GM23338 (cell line): ENCODE measurements around the gene CES5A. TPM values are rescaled to one million over a fixed set of nuclear protein-coding genes. Genes with fewer than 3 reads are reported as not detected.

ENCODE experiments used
- CREB1 ChIP-seq: fragments of 250-450 bp; sonication (Bioruptor Pico); IDR thresholded peaks from 2 replicates; pipeline ENCODE4 v1.5.0; 2020; ENCODE audit warnings: low read depth, mild to moderate bottlenecking, moderate library complexity
- EZH2phosphoT487 ChIP-seq: fragments of 200-600 bp; sonication (generic); IDR thresholded peaks from one replicate; pipeline ENCODE4 v1.8.1; 2018; ENCODE audit warnings: antibody characterized with exemption; ENCODE audit not compliant: unreplicated experiment
- JUNB ChIP-seq: IDR thresholded peaks from one replicate; pipeline ENCODE4 v1.6.1; 2016; ENCODE audit warnings: antibody characterized with exemption; ENCODE audit not compliant: unreplicated experiment
- NANOG ChIP-seq: IDR thresholded peaks from 2 replicates; pipeline ENCODE4 v1.6.1; 2016; ENCODE audit warnings: antibody characterized with exemption, borderline replicate concordance
- REST ChIP-seq: IDR thresholded peaks from one replicate; pipeline ENCODE4 v1.6.1; 2018; ENCODE audit warnings: antibody characterized with exemption; ENCODE audit not compliant: unreplicated experiment
- ZNF331 ChIP-seq: fragments of 250-450 bp; sonication (Bioruptor Pico); IDR thresholded peaks from 2 replicates; pipeline ENCODE4 v1.5.0; 2020; ENCODE audit warnings: low read depth, mild to moderate bottlenecking, moderate library complexity
- polyA plus RNA-seq: library from polyadenylated mRNA; unstranded; fragments of >200 nt; fragmentation: Nextera tagmentation; extraction: Ambion mirVana; gene quantifications from 2 replicates; pipeline ENCODE4 v1.2.1, GENCODE V29; 2016
- total RNA-seq: library from RNA; depleted of rRNA; stranded (reverse); fragments of >200 nt; shearing (Covaris generic); gene quantifications from 2 replicates; pipeline ENCODE4 v1.2.3, GENCODE V29; 2014
- TF ChIP-seq, protein P1 (sequence below): fragments of 250-450 bp; sonication (Bioruptor Pico); IDR thresholded peaks from 2 replicates; pipeline ENCODE4 v1.5.0; 2020; ENCODE audit warnings: mild to moderate bottlenecking, moderate library complexity
- TF ChIP-seq, protein P2 (sequence below): IDR thresholded peaks from 2 replicates; pipeline ENCODE4 v1.6.1; 2016; ENCODE audit warnings: antibody characterized with exemption

CES5A gene
- total and polyA plus RNA-seq, 2 experiments from 2014 or later: not detected

DNA sequence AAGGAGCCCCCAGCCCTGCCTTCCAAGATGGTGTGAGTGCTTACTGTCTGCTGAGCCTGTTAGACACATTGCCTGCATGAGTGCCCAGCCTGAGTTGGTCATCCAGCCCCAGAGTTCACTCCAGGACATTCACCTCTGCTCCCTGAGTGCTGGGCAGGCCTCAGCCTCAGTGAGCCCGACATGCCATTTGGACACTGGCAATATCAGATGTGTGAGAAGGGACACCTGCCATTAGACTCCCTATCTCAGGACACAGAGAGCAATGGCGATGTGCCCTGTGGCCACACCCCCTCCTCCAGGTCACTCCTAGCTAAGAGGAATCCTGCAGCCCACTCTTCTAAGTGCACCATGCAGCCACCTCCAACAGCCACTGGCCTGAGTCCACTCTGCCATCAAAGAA, 34.7 kb upstream of the CES5A start (continued):
- TF ChIP-seq, protein P1, sequence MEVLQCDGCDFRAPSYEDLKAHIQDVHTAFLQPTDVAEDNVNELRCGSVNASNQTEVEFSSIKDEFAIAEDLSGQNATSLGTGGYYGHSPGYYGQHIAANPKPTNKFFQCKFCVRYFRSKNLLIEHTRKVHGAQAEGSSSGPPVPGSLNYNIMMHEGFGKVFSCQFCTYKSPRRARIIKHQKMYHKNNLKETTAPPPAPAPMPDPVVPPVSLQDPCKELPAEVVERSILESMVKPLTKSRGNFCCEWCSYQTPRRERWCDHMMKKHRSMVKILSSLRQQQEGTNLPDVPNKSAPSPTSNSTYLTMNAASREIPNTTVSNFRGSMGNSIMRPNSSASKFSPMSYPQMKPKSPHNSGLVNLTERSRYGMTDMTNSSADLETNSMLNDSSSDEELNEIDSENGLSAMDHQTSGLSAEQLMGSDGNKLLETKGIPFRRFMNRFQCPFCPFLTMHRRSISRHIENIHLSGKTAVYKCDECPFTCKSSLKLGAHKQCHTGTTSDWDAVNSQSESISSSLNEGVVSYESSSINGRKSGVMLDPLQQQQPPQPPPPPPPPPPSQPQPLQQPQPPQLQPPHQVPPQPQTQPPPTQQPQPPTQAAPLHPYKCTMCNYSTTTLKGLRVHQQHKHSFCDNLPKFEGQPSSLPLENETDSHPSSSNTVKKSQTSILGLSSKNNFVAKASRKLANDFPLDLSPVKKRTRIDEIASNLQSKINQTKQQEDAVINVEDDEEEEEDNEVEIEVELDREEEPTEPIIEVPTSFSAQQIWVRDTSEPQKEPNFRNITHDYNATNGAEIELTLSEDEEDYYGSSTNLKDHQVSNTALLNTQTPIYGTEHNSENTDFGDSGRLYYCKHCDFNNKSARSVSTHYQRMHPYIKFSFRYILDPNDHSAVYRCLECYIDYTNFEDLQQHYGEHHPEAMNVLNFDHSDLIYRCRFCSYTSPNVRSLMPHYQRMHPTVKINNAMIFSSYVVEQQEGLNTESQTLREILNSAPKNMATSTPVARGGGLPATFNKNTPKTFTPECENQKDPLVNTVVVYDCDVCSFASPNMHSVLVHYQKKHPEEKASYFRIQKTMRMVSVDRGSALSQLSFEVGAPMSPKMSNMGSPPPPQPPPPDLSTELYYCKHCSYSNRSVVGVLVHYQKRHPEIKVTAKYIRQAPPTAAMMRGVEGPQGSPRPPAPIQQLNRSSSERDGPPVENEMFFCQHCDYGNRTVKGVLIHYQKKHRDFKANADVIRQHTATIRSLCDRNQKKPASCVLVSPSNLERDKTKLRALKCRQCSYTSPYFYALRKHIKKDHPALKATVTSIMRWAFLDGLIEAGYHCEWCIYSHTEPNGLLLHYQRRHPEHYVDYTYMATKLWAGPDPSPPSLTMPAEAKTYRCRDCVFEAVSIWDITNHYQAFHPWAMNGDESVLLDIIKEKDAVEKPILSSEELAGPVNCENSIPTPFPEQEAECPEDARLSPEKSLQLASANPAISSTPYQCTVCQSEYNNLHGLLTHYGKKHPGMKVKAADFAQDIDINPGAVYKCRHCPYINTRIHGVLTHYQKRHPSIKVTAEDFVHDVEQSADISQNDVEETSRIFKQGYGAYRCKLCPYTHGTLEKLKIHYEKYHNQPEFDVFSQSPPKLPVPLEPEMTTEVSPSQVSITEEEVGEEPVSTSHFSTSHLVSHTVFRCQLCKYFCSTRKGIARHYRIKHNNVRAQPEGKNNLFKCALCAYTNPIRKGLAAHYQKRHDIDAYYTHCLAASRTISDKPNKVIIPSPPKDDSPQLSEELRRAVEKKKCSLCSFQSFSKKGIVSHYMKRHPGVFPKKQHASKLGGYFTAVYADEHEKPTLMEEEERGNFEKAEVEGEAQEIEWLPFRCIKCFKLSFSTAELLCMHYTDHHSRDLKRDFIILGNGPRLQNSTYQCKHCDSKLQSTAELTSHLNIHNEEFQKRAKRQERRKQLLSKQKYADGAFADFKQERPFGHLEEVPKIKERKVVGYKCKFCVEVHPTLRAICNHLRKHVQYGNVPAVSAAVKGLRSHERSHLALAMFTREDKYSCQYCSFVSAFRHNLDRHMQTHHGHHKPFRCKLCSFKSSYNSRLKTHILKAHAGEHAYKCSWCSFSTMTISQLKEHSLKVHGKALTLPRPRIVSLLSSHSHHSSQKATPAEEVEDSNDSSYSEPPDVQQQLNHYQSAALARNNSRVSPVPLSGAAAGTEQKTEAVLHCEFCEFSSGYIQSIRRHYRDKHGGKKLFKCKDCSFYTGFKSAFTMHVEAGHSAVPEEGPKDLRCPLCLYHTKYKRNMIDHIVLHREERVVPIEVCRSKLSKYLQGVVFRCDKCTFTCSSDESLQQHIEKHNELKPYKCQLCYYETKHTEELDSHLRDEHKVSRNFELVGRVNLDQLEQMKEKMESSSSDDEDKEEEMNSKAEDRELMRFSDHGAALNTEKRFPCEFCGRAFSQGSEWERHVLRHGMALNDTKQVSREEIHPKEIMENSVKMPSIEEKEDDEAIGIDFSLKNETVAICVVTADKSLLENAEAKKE (CRISPR knock-in tag): no peak
- TF ChIP-seq REST (no peak), CREB1 (no peak), ZNF331 (no peak), JUNB (no peak), NANOG (no peak), EZH2phosphoT487 (no peak)
- TF ChIP-seq, protein P2, sequence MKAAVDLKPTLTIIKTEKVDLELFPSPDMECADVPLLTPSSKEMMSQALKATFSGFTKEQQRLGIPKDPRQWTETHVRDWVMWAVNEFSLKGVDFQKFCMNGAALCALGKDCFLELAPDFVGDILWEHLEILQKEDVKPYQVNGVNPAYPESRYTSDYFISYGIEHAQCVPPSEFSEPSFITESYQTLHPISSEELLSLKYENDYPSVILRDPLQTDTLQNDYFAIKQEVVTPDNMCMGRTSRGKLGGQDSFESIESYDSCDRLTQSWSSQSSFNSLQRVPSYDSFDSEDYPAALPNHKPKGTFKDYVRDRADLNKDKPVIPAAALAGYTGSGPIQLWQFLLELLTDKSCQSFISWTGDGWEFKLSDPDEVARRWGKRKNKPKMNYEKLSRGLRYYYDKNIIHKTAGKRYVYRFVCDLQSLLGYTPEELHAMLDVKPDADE: no peak
